ENCODE data around the gene XAF1.

The XAF1 gene

DNA sequence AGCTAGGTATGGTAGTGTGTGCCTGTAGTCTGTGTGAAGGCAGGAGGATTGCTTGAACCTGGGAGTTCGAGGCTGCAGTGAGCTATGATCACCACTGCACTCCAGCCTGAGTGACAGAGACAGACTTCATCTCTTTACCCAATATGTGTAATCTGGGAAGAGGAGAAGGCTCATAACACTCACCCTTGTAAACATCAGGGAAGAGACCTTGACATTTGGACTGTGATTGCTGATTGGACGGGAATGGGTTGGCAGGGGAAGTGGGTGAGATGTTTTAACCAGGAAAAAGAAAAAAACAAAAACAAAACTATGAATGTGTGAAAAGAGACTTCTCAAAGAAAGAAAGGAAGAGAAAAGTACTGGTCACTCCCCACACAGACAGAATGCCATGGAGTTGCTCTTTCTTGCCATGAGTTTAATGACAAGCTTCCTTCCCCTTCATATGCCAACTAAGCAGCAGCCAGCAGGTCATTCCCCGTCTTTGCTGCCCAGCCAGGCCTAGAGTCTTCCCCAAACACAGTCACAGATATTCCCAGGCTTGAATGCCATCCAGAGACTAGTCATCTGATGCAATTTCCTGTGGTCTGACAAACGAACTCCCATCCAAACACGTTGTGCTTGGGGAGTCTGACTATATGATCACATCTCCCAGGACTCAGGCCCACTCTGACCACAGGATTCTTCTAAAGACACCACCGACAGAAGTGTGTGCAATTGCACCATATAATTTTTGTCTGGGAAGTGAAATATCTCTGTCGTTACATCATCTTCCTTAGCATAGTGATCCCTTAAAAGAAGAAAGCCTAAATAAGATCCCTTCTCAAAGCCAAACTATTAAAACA lies 3.6 kb upstream of the XAF1 start:
- TF ChIP-seq, protein P1, sequence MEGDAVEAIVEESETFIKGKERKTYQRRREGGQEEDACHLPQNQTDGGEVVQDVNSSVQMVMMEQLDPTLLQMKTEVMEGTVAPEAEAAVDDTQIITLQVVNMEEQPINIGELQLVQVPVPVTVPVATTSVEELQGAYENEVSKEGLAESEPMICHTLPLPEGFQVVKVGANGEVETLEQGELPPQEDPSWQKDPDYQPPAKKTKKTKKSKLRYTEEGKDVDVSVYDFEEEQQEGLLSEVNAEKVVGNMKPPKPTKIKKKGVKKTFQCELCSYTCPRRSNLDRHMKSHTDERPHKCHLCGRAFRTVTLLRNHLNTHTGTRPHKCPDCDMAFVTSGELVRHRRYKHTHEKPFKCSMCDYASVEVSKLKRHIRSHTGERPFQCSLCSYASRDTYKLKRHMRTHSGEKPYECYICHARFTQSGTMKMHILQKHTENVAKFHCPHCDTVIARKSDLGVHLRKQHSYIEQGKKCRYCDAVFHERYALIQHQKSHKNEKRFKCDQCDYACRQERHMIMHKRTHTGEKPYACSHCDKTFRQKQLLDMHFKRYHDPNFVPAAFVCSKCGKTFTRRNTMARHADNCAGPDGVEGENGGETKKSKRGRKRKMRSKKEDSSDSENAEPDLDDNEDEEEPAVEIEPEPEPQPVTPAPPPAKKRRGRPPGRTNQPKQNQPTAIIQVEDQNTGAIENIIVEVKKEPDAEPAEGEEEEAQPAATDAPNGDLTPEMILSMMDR (IDR thresholded peaks at IDR 0.05; ENCODE audit: low read depth, low read length, missing control alignments): no peak
- DNase-seq (ENCODE audit: low read depth): peak; percentile 99
- no peak overlapping the region for H3K4me3 ChIP-seq (ENCODE audit: low read depth, low read length)
- in situ Hi-C loops (cut with HindIII; ENCODE audit: low sequenced_read_pairs): no loop called here

DNA sequence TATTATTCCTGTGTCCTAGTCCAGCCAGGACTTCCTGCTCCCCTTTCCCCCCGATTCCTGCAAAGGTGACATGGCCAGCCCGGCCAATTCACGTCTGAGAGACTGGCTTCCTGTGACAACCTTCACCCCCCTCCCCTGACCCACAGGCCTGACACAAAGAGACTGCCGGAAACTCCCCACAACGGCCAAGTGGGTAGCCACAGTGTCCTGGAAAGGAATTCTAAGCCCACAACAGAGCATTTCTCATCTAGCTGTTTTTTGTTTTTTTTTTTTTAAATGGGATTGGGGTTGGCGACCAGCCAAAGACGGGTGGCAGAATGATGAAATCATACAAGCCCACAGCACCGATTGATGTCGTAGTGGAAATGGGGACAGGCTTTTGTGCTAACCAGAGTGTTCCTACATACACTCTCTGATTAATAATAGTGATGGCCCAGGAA lies 2.8 kb upstream of the XAF1 start:
- H3K4me3 ChIP-seq (ENCODE audit: low read depth, low read length): no peak overlapping the region
- in situ Hi-C loops (cut with HindIII; ENCODE audit: low sequenced_read_pairs): no loop called here
- peak; percentile 91 for DNase-seq (ENCODE audit: low read depth)
- TF ChIP-seq, protein P1 (IDR thresholded peaks at IDR 0.05; ENCODE audit: low read depth, low read length, missing control alignments): no peak

DNA sequence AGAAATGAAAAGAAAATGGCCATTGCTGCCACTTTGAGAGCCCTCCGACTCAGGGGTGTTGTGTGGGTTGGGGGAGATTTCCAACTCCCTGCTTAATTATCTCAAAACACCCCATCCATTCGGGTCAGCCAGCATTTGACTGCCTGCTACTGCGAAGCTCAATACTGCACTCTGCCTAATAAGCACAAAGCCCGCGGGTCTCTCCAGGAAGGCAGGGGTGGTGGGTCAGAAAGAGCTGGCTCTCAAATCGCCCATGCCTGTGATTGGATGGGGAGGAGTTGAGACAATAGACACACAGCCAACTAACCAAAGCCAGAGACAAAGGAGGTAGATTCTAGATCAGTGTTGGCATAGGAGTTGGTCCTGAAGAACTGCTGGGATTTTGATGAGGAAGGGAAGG lies 2.3 kb upstream of the XAF1 start:
- TF ChIP-seq, protein P1 (IDR thresholded peaks at IDR 0.05; ENCODE audit: low read depth, low read length, missing control alignments): no peak
- H3K4me3 ChIP-seq (ENCODE audit: low read depth, low read length): no peak overlapping the region
- DNase-seq (ENCODE audit: low read depth): no peak
- in situ Hi-C loops (cut with HindIII; ENCODE audit: low sequenced_read_pairs): no loop called here

DNA sequence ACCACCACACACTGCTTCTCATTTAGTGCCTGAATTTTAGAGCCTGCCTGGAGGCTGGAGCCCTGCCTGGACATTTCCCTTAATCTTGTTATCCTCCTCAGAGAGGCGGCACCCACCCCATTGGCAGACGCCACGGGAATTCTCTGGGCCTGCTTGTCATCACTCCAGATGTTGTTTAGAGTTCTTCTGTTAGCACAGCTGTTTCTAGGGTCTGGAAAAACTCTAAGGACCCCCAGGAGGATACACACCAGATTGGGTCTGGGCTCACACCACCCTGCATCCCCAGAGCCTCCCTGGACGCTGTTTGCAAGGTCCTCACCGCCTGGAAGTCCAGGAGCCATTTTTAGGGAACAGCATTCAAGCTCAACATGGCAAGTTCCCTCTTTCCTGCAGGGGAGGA lies 565 bp upstream of the XAF1 start:
- in situ Hi-C loops (cut with HindIII; ENCODE audit: low sequenced_read_pairs): no loop called here
- DNase-seq (ENCODE audit: low read depth): no peak
- no peak overlapping the region for H3K4me3 ChIP-seq (ENCODE audit: low read depth, low read length)

DNA sequence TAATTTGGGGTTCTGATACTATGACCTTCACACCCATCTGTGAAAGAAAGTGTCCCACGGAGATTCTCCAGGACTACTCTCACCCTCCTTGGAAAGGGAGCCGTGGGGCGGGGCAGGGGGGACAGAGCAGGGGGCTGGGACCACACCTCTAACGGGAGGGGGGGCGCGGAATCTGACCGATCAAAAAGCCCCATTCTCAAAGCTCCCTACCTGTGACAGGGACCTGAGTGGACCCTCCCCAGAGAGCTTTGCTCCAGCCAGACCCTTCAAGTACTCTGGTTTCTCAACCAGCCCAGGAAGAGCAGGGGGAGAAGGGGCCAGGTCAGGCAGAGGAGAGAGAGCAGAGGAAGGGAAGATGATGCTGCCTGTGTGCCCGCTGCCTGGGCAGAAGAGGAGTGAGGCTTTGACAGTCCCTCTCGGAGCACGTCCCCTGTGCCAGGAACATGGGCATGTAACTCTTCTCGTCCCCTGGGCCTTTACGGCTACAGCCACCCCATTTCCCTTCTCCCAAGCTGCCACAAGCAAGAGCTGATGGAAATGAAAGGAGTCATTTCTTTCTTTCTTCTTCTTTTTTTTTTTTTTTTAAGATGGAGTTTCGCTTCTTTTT lies 682 bp downstream of the XAF1 start:
- H3K4me3 ChIP-seq (ENCODE audit: low read depth, low read length): peak overlapping the region; percentile 12
- in situ Hi-C loops (cut with HindIII; ENCODE audit: low sequenced_read_pairs): no loop called here
- no peak for DNase-seq (ENCODE audit: low read depth)
- TF ChIP-seq, protein P1 (IDR thresholded peaks at IDR 0.05; ENCODE audit: low read depth, low read length, missing control alignments): no peak

More for the DNA sequence above, 565 bp upstream of the XAF1 start:
- TF ChIP-seq, protein P1 (IDR thresholded peaks at IDR 0.05; ENCODE audit: low read depth, low read length, missing control alignments): no peak

DNA sequence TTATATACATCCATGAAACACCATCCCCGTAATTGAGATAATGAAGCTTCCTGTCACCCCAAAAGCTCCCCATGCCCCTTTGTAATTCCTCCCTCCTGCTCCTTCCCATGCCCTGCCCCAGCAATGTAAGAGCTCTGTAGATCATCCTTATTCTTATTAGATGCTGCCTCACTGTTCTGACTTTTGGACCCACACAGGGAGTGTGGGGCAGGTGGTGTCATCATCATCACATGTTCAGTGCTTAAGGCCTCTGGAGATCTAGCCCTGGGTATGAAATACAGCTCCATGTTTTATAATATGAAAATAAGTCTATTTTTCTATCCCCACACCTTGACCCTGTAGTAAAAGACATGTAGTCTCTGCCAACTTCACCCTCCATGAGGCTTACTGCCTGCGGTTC lies 1.9 kb downstream of the XAF1 start:
- TF ChIP-seq, protein P1 (IDR thresholded peaks at IDR 0.05; ENCODE audit: low read depth, low read length, missing control alignments): no peak
- no peak overlapping the region for H3K4me3 ChIP-seq (ENCODE audit: low read depth, low read length)
- in situ Hi-C loops (cut with HindIII; ENCODE audit: low sequenced_read_pairs): no loop called here
- no peak for DNase-seq (ENCODE audit: low read depth)

Measured in astrocyte of the cerebellum (primary cell).